Measurements from ENCODE around the gene WDR37.
A peak's percentile ranks its signal among the peaks of the same experiment; 100 is the strongest.
"Not testable (repeated sequence)": the region's sequence is repeated elsewhere in the genome, so short reads cannot be mapped to it uniquely, and the experiment has no call there.

The WDR37 gene

DNA sequence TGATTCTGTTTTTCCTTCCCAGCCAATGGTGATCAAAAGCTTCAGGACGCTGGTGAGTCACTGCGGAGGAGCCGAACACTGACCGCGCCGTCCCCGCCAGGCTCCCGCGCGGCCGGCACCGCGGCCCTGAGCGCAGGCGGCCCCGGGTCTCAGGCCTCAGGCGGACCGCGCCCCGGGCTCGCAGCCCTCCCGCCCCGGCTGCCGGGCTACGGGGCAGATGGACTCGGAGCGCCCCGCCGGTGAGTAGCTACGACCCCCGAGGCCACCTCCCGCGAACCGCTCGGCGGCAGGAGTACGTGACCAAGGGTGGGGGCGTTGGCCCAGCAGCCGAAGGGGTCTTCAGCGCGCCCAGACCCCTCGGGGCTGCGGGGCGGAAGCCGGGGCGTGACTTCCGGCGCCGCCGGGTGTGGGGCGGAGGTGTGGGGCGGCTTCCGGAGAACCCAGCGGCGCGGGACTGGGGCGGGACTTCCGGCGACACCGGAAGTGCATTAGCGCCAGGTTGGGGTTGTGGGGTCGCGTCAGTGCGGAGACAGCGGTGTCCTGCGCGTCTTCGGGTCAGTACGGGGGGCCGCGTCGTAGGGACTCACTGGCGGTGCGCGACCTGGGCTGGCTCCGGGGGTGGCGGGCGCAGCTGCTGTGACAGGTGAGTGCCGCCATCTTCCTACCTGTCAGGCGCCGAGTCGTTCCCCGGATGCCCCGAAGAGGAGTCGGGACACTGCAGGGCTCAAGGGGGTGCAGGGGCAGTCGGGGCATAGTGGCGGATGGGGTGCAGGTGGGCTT, at the start of gene WDR37:
Gene WDR37, plus strand, starts transcription at position 60 of the 780 bp plus-strand sequence. CDS start 15,771 bp downstream, outside the sequence.
- DNase-seq (ENCODE audit: low read depth in 2 of 2), result peak; percentile 78 to 82

DNA sequence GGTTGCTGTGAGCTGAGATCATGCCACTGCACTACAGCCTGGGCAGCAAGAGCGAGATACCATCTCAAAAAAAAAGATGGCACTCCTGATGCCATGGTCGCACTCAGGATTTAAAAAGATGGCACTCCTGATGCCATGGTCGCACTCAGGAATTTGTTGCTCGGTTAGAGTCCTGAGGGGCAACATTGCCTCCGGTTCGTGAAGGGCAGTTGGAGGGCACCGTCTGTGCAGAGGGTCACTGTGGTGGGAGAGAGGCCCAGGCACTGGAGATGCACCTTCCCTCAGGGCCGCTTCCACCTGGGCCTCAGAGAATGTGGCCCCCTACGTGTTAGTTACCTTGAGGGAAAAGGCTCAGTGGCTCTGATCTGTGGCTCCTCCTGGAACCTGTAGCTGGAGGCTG, 49.6 kb upstream of the WDR37 start:
- DNase-seq (ENCODE audit: low read depth in 2 of 2), result no peak

DNA sequence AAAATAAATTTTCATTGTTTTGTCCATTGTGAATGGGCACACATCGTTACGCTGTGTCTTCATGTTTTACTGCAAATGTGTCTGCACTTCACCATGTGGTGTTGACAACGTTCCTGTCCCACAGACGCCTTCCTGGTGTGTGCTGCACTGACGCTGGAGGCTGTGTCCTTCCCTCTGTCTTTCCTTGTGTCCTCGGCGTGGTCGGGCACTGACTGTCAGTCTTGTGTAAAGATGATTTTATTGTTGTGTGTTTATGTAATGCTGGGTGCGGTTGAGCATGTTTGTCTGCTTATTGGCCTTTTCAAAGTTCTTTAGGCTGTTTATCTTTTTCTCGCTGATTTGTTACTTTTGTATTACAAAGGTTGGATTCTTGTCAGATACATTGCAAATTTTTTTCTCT, 48.6 kb upstream of the WDR37 start:
- no peak for DNase-seq (ENCODE audit: low read depth in 2 of 2)

- no peak for DNase-seq (ENCODE audit: low read depth in 2 of 2)
These were observed 47.1 kb upstream of the WDR37 start for GRCh38 chr10:1009071-1009494.

DNA sequence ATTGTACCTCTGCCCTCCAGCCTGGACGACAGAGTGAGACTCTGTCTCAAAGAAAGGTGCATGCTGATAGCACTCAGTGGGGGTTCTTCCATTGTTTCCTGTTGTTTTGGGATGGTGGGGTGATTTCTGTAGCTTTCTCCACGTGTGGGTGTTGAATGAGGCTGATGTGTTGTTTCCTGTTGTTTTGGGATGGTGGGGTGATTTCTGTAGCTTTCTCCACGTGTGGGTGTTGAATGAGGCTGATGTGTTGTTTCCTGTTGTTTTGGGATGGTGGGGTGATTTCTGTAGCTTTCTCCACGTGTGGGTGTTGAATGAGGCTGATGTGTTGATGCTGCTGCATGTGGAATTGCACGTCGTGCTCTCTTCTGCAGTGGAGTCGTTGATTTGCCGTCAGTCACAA, 46.2 kb upstream of the WDR37 start:
- DNase-seq (ENCODE audit: low read depth in 2 of 2), result not testable (repeated sequence)

- DNase-seq (ENCODE audit: low read depth in 2 of 2), result no peak
These were observed 45.5 kb upstream of the WDR37 start for GRCh38 chr10:1010703-1011102.

DNA sequence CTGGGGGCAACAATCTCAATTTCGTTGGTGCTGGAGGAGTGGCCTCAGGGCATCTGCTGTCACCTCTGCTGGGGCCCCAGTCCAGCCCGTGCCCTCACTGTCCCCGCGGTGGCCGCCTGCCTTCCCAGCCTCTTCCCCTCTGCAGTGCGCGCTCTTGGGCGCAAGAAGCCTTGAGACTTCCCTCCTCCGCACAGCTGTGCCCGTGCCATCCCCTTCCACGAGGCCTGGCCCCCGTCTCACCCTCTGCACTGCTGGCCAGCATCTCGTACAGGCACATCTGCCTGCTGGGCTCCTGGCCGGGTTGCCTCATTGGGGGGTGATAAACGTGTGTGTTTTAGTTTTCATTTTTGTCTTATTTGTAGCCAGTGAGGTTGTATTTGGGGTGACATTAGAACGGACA, 44.5 kb upstream of the WDR37 start:
- no peak for DNase-seq (ENCODE audit: low read depth in 2 of 2)

- DNase-seq (ENCODE audit: low read depth in 2 of 2), result no peak
These were observed 40.5 kb upstream of the WDR37 start for GRCh38 chr10:1015688-1016087.

- DNase-seq (ENCODE audit: low read depth in 2 of 2), result no peak
These were observed 36.8 kb upstream of the WDR37 start for GRCh38 chr10:1019362-1019761.

GRCh38 chr10:1020460-1020859, 35.7 kb upstream of the WDR37 start:
- no peak for DNase-seq (ENCODE audit: low read depth in 2 of 2)

- no peak for DNase-seq (ENCODE audit: low read depth in 2 of 2)
These were observed 35.2 kb upstream of the WDR37 start for GRCh38 chr10:1020958-1021357.

DNA sequence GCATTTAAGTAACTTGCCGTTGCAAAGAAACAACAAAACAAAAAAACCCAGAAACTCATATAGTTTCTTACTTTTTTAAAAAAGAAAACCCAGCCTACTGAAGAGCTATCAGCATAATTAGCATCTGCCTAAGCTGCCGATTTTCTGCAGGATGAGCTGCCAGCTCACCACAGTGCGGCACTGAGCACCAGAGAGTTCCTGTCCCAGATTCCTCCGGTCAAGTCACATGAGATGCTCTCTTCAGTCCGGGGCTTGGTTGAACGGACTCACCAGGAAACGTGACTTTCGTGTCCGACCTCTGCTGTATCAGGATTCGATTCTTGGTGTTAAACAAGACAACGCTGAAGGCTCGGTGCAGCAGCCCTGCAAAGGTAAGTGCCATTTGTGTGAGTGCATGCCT, 33.8 kb upstream of the WDR37 start:
- no peak for DNase-seq (ENCODE audit: low read depth in 2 of 2)

DNA sequence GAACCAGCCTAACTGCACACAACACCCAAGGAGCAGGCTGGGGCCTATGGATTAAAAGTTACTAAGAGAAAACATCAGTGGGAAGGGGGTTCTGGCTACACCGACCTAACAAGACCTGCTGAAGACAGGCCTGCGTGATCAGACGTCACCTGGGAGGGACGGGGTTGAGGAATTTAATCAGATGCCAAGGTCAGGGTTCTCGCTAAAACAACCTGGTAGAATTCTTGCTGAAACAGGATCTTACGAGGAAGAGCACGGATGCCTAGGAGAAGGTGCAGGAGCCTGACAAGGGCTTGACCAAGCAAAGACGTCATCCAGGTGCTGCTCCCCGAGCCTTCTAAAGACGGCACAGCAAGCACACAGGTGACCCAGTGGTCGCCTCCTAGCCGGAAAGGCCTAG, 32.1 kb upstream of the WDR37 start:
- DNase-seq (ENCODE audit: low read depth in 2 of 2), result no peak

GRCh38 chr10:1025683-1026082, 30.5 kb upstream of the WDR37 start, which contains the start of gene IDI2:
IDI2 (minus strand) TSS chr10:1025859; CDS start chr10:1024723, 1,136 bp downstream.
- no peak for DNase-seq (ENCODE audit: low read depth in 2 of 2)

DNA sequence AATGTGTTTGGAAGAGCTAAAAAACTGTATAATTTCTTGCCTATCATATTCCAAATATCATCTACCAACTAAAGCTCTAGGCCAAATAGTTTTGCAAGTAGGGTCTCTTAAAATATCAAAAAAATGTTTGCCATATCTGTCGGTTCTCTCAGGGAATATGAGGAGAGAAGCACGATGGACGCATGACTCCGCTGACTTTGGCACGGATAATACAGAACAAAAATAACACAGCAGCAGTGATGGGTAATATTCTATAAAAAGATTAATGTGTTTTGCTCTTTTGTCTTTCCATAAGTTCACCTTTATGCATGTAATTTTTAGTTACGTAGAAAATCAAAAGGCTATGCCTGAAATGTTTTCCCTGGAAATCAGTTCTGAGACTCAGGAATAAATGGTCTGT, 29.6 kb upstream of the WDR37 start:
- DNase-seq (ENCODE audit: low read depth in 2 of 2), result no peak

DNA sequence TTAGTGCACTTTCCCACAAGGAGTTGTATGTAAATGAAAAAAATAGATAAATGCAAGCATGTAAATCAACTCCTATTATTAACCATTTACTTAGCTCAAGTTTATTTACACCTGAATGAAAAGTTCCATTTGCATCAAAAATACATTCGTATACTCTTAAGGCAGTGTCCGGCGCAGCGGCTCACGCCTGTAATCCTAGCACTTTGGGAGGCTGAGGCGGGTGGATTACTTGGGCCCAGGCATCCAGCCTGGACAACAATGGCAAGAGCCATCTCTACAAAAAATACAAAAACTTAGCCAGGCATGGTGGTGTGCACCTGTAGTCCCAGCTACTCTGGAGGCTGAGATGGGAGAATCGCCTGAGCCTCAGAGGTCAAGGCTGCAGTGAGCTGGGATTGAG, 26.3 kb upstream of the WDR37 start:
- DNase-seq (ENCODE audit: low read depth in 2 of 2), result no peak

DNA sequence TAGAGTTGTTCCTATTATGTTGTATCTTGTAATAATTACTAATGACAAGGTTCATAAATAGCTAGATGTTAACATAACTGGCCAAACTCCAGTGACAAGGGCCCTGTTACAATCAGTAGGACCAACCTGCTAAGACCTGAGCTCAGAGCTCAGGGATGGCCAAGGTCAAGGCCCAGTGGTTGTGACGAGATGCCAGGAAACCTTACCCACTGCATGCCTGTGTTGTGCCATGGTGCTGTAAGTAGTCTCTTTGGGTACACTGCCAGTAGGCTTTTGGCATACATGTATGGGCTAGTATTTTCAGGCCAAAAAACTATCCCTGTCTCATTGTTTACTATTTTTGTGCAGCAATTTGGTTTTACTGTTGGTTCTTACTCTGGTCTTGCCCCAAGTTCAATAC, 22.6 kb upstream of the WDR37 start:
- no peak for DNase-seq (ENCODE audit: low read depth in 2 of 2)

GRCh38 chr10:1034758-1035157, 21.4 kb upstream of the WDR37 start:
- no peak for DNase-seq (ENCODE audit: low read depth in 2 of 2)

- no peak for DNase-seq (ENCODE audit: low read depth in 2 of 2)
These were observed 21.0 kb upstream of the WDR37 start for GRCh38 chr10:1035201-1035600.

GRCh38 chr10:1036341-1036791, 19.8 kb upstream of the WDR37 start:
- DNase-seq (ENCODE audit: low read depth in 2 of 2), result no peak

DNA sequence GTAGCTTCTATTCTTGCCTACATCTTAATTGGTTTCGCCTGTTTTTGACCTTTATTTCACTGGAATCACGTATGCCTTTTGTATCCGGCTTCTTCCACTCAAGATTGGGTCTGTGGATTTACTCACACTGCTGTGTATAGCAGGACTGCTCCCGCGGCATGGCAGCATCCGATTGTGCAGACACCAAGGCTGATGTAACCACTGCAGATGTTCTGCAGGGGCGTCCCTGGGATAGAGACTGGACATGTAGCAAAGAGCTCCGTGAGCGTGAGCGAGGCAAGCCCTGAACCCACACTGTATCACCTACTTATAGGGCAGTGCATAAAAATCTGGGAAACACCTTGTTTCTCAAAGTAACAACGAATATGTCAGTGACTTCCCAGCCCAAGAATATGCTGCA, 19.1 kb upstream of the WDR37 start:
- DNase-seq (ENCODE audit: low read depth in 2 of 2), result no peak

GRCh38 chr10:1038769-1039168, 17.4 kb upstream of the WDR37 start:
- not testable (repeated sequence) for DNase-seq (ENCODE audit: low read depth in 2 of 2)

DNA sequence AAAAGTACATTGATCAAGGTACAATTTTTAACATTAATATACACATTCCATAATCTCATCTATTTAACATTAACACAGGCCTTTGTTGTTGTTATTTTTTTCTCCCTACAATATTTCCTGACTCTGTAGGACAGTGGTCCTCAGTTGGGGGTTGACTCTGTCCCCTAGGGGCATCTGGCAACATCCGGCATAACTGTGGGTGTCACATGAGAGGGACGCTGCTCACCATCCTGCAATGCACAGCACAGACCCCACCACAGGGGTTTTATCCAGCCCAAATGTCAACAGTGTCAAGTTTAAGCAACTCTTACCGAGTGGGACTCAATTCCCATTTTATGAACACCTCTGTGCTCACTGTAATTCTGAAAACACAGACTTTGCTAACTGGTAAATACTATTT, 16.1 kb upstream of the WDR37 start:
- DNase-seq (ENCODE audit: low read depth in 2 of 2), result no peak

GRCh38 chr10:1041514-1041913, 14.7 kb upstream of the WDR37 start:
- no peak for DNase-seq (ENCODE audit: low read depth in 2 of 2)
